HG02973 (cell line): Measurements from ENCODE around the gene PKMYT1.

Experiments
- ATAC-seq: cut with Tn5 transposase; IDR thresholded peaks from one replicate; pipeline ENCODE4 v1.9.1; 2021; ENCODE audit warnings: moderate library complexity; ENCODE audit not compliant: unreplicated experiment

The PKMYT1 gene

GRCh38 chr16:2980227-2981176 is at the start of gene PKMYT1:
PKMYT1 (minus strand) TSS chr16:2980446; CDS start chr16:2979657, 789 bp downstream.
- peak; percentile 63 for ATAC-seq

- ATAC-seq: no peak
Observed at GRCh38 chr16:3029491-3030221, 49.4 kb upstream of the PKMYT1 start.

- ATAC-seq: no peak
Observed at GRCh38 chr16:3028716-3029319, 48.6 kb upstream of the PKMYT1 start.

GRCh38 chr16:3027983-3028715 is 47.9 kb upstream of the PKMYT1 start:
- no peak for ATAC-seq

- no peak for ATAC-seq
Observed at GRCh38 chr16:3027489-3027795, 47.2 kb upstream of the PKMYT1 start.

- ATAC-seq: no peak
Observed at GRCh38 chr16:3026609-3027488, 46.6 kb upstream of the PKMYT1 start.

- no peak for ATAC-seq
Observed at GRCh38 chr16:3026003-3026378, 45.7 kb upstream of the PKMYT1 start.

- ATAC-seq: no peak
Observed at GRCh38 chr16:3025032-3026002, 45.1 kb upstream of the PKMYT1 start.

GRCh38 chr16:3023669-3024478 is 43.6 kb upstream of the PKMYT1 start, which contains the start of the genes HCFC1R1 and THOC6:
HCFC1R1 (minus strand) TSS chr16:3023942; CDS start chr16:3023941, 1 bp downstream.
THOC6 (plus strand) TSS chr16:3024035; CDS start chr16:3024327, 292 bp downstream.
- peak; percentile 52 for ATAC-seq

GRCh38 chr16:3023415-3023668 is 43.1 kb upstream of the PKMYT1 start:
- ATAC-seq: no peak

GRCh38 chr16:3022684-3023414 is 42.6 kb upstream of the PKMYT1 start:
- no peak for ATAC-seq

- no peak for ATAC-seq
Observed at GRCh38 chr16:3022208-3022683, 42.0 kb upstream of the PKMYT1 start.

- no peak for ATAC-seq
Observed at GRCh38 chr16:3021449-3022207, 41.4 kb upstream of the PKMYT1 start.

- ATAC-seq: no peak
Observed at GRCh38 chr16:3020604-3021448, 40.6 kb upstream of the PKMYT1 start.

- ATAC-seq: no peak
Observed at GRCh38 chr16:3020247-3020603, 40.0 kb upstream of the PKMYT1 start, which contains the start of gene TNFRSF12A. TNFRSF12A (plus strand) TSS chr16:3020368; CDS start chr16:3020398, 30 bp downstream.
